ENCODE data around the gene STRN. TPM values are rescaled to one million over a fixed set of nuclear protein-coding genes. Genes with fewer than 3 reads are reported as not detected.

STRN gene
- total RNA-seq, 1 donor from 2014 or later: 24.7 TPM

DNA sequence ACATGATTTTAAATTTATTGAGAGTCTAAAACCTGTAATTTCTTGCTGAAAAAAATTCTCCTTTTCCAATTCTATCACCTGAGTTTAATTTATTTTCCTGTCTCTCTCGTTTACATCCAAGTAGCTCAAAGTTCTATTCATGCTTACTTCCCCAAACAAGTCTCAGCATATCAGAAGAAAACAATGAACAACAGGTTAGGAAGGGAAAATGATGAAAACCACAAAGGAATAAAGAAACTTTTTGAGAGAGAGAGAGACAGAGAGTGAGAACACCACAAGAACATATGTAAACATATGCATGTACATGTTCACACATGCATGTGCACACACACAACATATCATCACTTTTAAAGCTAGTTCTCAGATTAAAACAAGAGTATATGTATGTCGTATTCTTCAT, 112.1 kb downstream of the STRN start:
- POLR2A ChIA-PET: interaction anchor here (0.7 kb wide), 1 partner anchor 36 kb away, joined by 3 read pairs; no protein-coding TSS in a partner anchor
- H3K27me3 Mint-ChIP-seq: no peaks in the 10 kb centered on the region

GRCh38 chr2:36849265-36849664, 117.1 kb downstream of the STRN start:
- Mint-ChIP-seq H3K27ac (no peak overlapping the region), H3K4me3 (no peak overlapping the region), H3K27me3 (no peaks in the 10 kb centered on the region), H3K9me3 (no peaks in the 10 kb centered on the region), H3K4me1 (no peaks in the 10 kb centered on the region), H3K36me3 (ENCODE audit: low read depth) (peaks cover 58% of the 10 kb centered on the region)
- DNase-seq: no peak
- intact Hi-C loops (cut with micrococcal nuclease): no loop called here
- no peak for TF ChIP-seq CTCF (IDR thresholded peaks at IDR 0.05)
- POLR2A ChIA-PET: no interaction called here
- CTCF ChIA-PET: no interaction called here
- ATAC-seq (ENCODE audit: low read depth): no peak

More for the DNA sequence above, 112.1 kb downstream of the STRN start:
- CTCF ChIA-PET: no interaction called here
- no peaks in the 10 kb centered on the region for H3K9me3 Mint-ChIP-seq
- intact Hi-C loops (cut with micrococcal nuclease): no loop called here
- peaks cover 73% of the 10 kb centered on the region for H3K36me3 Mint-ChIP-seq (ENCODE audit: low read depth)
- ATAC-seq (ENCODE audit: low read depth) (no peak), DNase-seq (no peak)
- H3K27ac Mint-ChIP-seq: no peak overlapping the region
- no peaks in the 10 kb centered on the region for H3K4me1 Mint-ChIP-seq
- TF ChIP-seq CTCF (IDR thresholded peaks at IDR 0.05): no peak
- H3K4me3 Mint-ChIP-seq: no peak overlapping the region

DNA sequence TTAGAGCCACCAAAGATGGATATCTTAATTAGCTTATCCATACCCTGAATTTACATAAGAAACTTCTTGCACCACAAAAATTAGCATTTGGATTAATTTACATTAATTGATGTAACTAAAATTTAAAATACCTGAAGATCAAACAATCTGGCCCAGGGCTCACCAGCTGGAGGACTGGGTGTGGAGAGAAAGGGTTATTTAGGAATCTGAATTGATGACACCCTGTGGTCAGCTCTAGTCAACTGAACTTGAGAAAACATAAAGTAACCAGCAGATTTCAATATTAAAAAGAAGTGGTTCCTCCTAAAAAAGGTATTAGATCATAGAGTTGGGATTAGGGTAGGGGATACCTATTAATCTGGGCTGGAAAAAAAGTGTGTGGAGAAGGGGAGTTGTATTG, 122.5 kb downstream of the STRN start:
- no peaks in the 10 kb centered on the region for H3K27me3 Mint-ChIP-seq
- no peaks in the 10 kb centered on the region for H3K4me1 Mint-ChIP-seq
- POLR2A ChIA-PET: no interaction called here
- ATAC-seq (ENCODE audit: low read depth): no peak
- no peak for DNase-seq
- H3K4me3 Mint-ChIP-seq: no peak overlapping the region
- CTCF ChIA-PET: no interaction called here
- peaks cover 29% of the 10 kb centered on the region for H3K36me3 Mint-ChIP-seq (ENCODE audit: low read depth)
- TF ChIP-seq CTCF (IDR thresholded peaks at IDR 0.05): no peak
- no peaks in the 10 kb centered on the region for H3K9me3 Mint-ChIP-seq
- no peak overlapping the region for H3K27ac Mint-ChIP-seq
- intact Hi-C loops (cut with micrococcal nuclease): no loop called here

GRCh38 chr2:36839976-36840617, 126.2 kb downstream of the STRN start:
- POLR2A ChIA-PET: no interaction called here
- ATAC-seq (ENCODE audit: low read depth) (no peak), DNase-seq (no peak)
- intact Hi-C loops (cut with micrococcal nuclease): no loop called here
- H3K36me3 Mint-ChIP-seq (ENCODE audit: low read depth): peaks cover 12% of the 10 kb centered on the region
- no peak overlapping the region for H3K27ac Mint-ChIP-seq
- H3K4me3 Mint-ChIP-seq: no peak overlapping the region
- TF ChIP-seq CTCF (IDR thresholded peaks at IDR 0.05): no peak
- H3K27me3 Mint-ChIP-seq: no peaks in the 10 kb centered on the region
- CTCF ChIA-PET: no interaction called here
- H3K9me3 Mint-ChIP-seq: peaks cover 3% of the 10 kb centered on the region
- H3K4me1 Mint-ChIP-seq: no peaks in the 10 kb centered on the region

- H3K27me3 Mint-ChIP-seq: peaks cover 8% of the 10 kb centered on the region
- intact Hi-C loops (cut with micrococcal nuclease): loop anchor here (1.0 kb wide), 1 partner anchor 28 kb away; no protein-coding TSS in a partner anchor
- no peak for ATAC-seq (ENCODE audit: low read depth)
- H3K9me3 Mint-ChIP-seq: peaks cover 7% of the 10 kb centered on the region
- no peaks in the 10 kb centered on the region for H3K36me3 Mint-ChIP-seq (ENCODE audit: low read depth)
- ChIA-PET CTCF (no interaction called here), POLR2A (no interaction called here)
- DNase-seq: no peak
- H3K27ac Mint-ChIP-seq: no peak overlapping the region
- no peak for TF ChIP-seq CTCF (IDR thresholded peaks at IDR 0.05)
- no peaks in the 10 kb centered on the region for H3K4me1 Mint-ChIP-seq
- H3K4me3 Mint-ChIP-seq: no peak overlapping the region
Measured at GRCh38 chr2:36834731-36835524, 131.4 kb downstream of the STRN start.

Data from activated B cell treated with CpG ODN at 0.5 μM for 24 hours (primary cell).